H9 (cell line): Measurements from ENCODE around the gene ANKDD1A. TPM values are rescaled to one million over a fixed set of nuclear protein-coding genes. Genes with fewer than 3 reads are reported as not detected.

Experiments
- DNase-seq: peaks from one replicate; pipeline ENCODE4 v3.0.0-alpha.2; 2017
- H2AFZ ChIP-seq: one replicate; pipeline ENCODE4 v1.6.1; 2013; ENCODE audit warnings: mild to moderate bottlenecking, low read length, control low read depth, moderate library complexity
- H2AK5ac ChIP-seq: 2 replicates; pipeline ENCODE4 v1.6.1; 2013; ENCODE audit warnings: low read length, control low read depth, mixed read lengths; ENCODE audit not compliant: insufficient read length
- H2BK120ac ChIP-seq: one replicate; pipeline ENCODE4 v1.6.1; 2013; ENCODE audit warnings: low read depth, mild to moderate bottlenecking, low read length, control low read depth, inconsistent platforms; ENCODE audit not compliant: poor library complexity, severe bottlenecking
- H2BK12ac ChIP-seq: 2 replicates; pipeline ENCODE4 v1.6.1; 2013; ENCODE audit warnings: low read length, control low read depth, mixed read lengths, low read depth; ENCODE audit not compliant: insufficient read length
- H2BK15ac ChIP-seq: 2 replicates; pipeline ENCODE4 v1.6.1; 2013; ENCODE audit warnings: low read depth, low read length, control low read depth
- H2BK20ac ChIP-seq: one replicate; pipeline ENCODE4 v1.6.1; 2013; ENCODE audit warnings: low read depth, mild to moderate bottlenecking, low read length, control low read depth, inconsistent platforms; ENCODE audit not compliant: poor library complexity, severe bottlenecking
- H2BK5ac ChIP-seq: 2 replicates; pipeline ENCODE4 v1.6.1; 2013; ENCODE audit warnings: low read length, control low read depth, mixed read lengths; ENCODE audit not compliant: insufficient read length
- H3K14ac ChIP-seq: 2 replicates; pipeline ENCODE4 v1.6.1; 2013; ENCODE audit warnings: low read length, control low read depth; ENCODE audit not compliant: insufficient read depth
- H3K18ac ChIP-seq: 2 replicates; pipeline ENCODE4 v1.6.1; 2013; ENCODE audit warnings: low read depth, mild to moderate bottlenecking, mixed read lengths, low read length, control low read depth; ENCODE audit not compliant: insufficient read length
- H3K23ac ChIP-seq: 2 replicates; pipeline ENCODE4 v1.6.1; 2013; ENCODE audit warnings: low read length, control low read depth, mixed read lengths, low read depth; ENCODE audit not compliant: insufficient read length
- H3K23me2 ChIP-seq: 2 replicates; pipeline ENCODE4 v1.6.1; 2013; ENCODE audit warnings: low read depth, mild to moderate bottlenecking, mixed read lengths, low read length, control low read depth; ENCODE audit not compliant: insufficient read length, poor library complexity, severe bottlenecking
- H3K27ac ChIP-seq: 2 replicates; pipeline ENCODE4 v1.5.1; 2013; ENCODE audit warnings: low read length, control low read depth, mixed read lengths, low read depth; ENCODE audit not compliant: insufficient read length
- H3K27me3 ChIP-seq: 2 replicates; pipeline ENCODE4 v1.6.1; 2013; ENCODE audit warnings: low read length, control low read depth, inconsistent platforms; ENCODE audit not compliant: insufficient read depth
- H3K4ac ChIP-seq: 2 replicates; pipeline ENCODE4 v1.6.1; 2013; ENCODE audit warnings: low read depth, mild to moderate bottlenecking, control low read depth, inconsistent platforms, low read length, moderate library complexity
- H3K4me1 ChIP-seq: 2 replicates; pipeline ENCODE4 v1.6.1; 2013; ENCODE audit warnings: low read length, control low read depth, inconsistent platforms; ENCODE audit not compliant: insufficient read depth
- H3K4me2 ChIP-seq: 2 replicates; pipeline ENCODE4 v1.6.1; 2013; ENCODE audit warnings: low read length, control low read depth, mixed read lengths; ENCODE audit not compliant: insufficient read length, insufficient read depth
- H3K56ac ChIP-seq: 2 replicates; pipeline ENCODE4 v1.6.1; 2013; ENCODE audit warnings: low read depth, mild to moderate bottlenecking, mixed read lengths, low read length, control low read depth; ENCODE audit not compliant: insufficient read length
- H3K79me1 ChIP-seq: 2 replicates; pipeline ENCODE4 v1.6.1; 2013; ENCODE audit warnings: low read depth, mild to moderate bottlenecking, moderate library complexity, low read length, control low read depth, inconsistent platforms; ENCODE audit not compliant: insufficient read depth, poor library complexity, severe bottlenecking
- H3K79me2 ChIP-seq: 2 replicates; pipeline ENCODE4 v1.6.1; 2013; ENCODE audit warnings: low read length, control low read depth, inconsistent platforms; ENCODE audit not compliant: insufficient read depth
- H3K9ac ChIP-seq: 2 replicates; pipeline ENCODE4 v1.6.1; 2013; ENCODE audit warnings: low read length, control low read depth, mixed read lengths; ENCODE audit not compliant: insufficient read length; ENCODE audit errors: extremely low read depth
- H3K9me3 ChIP-seq: one replicate; pipeline ENCODE4 v1.6.1; 2013; ENCODE audit warnings: low read depth, low read length, inconsistent platforms; ENCODE audit not compliant: control insufficient read depth
- H3T11ph ChIP-seq: one replicate; pipeline ENCODE4 v1.6.1; 2013; ENCODE audit warnings: mild to moderate bottlenecking, low read length, control low read depth, inconsistent platforms
- H4K20me1 ChIP-seq: one replicate; pipeline ENCODE4 v1.6.1; 2013; ENCODE audit not compliant: control insufficient read depth, insufficient read length, insufficient read depth
- H4K5ac ChIP-seq: 2 replicates; pipeline ENCODE4 v1.6.1; 2013; ENCODE audit warnings: low read depth, mild to moderate bottlenecking, mixed read lengths, low read length, control low read depth; ENCODE audit not compliant: insufficient read length
- H4K8ac ChIP-seq: replicated peaks from 2 replicates; pipeline ENCODE4 v1.6.1; 2013; ENCODE audit warnings: low read length, control low read depth, mixed read lengths, low read depth; ENCODE audit not compliant: insufficient read length
- H4K91ac ChIP-seq: 2 replicates; pipeline ENCODE4 v1.6.1; 2013; ENCODE audit warnings: low read depth, mild to moderate bottlenecking, moderate library complexity, mixed read lengths, low read length, control low read depth; ENCODE audit not compliant: insufficient read length
- H3K27ac Mint-ChIP-seq, 3 experiments: 2 replicates in 2 of 3; 3 replicates in 1 of 3; pipeline ENCODE4 v1.8.0; 2020 to 2021; ENCODE audit warnings: mixed read lengths in 3 of 3, mild to moderate bottlenecking in 1 of 3, moderate library complexity in 1 of 3
- H3K27me3 Mint-ChIP-seq: 2 replicates; pipeline ENCODE4 v1.8.0; 2021; ENCODE audit warnings: low read depth, mild to moderate bottlenecking, moderate library complexity, mixed read lengths
- H3K36me3 Mint-ChIP-seq, 3 experiments: 2 replicates in 2 of 3; 3 replicates in 1 of 3; pipeline ENCODE4 v1.8.0; 2020 to 2021; ENCODE audit warnings: low read depth in 3 of 3, mixed read lengths in 3 of 3; ENCODE audit not compliant: insufficient read depth in 1 of 3
- H3K4me1 Mint-ChIP-seq, 2 experiments: 2 replicates each; pipeline ENCODE4 v1.8.0; 2020; ENCODE audit warnings: mixed read lengths in 2 of 2
- H3K4me3 Mint-ChIP-seq, 2 experiments: 2 replicates in 1 of 2; 3 replicates in 1 of 2; pipeline ENCODE4 v1.8.0; 2020 to 2021; ENCODE audit warnings: mild to moderate bottlenecking in 2 of 2, mixed read lengths in 2 of 2, moderate library complexity in 1 of 2
- H3K9me3 Mint-ChIP-seq, 2 experiments: 2 replicates in 1 of 2; 3 replicates in 1 of 2; pipeline ENCODE4 v1.8.0; 2020; ENCODE audit warnings: mild to moderate bottlenecking in 2 of 2, mixed read lengths in 2 of 2, moderate library complexity in 1 of 2
- WGBS: extraction: QIAGEN DNeasy Blood & Tissue Kit; methylation state at CpG from one replicate; pipeline ENCODE4 v1.1.7; 2013; ENCODE audit warnings: missing lambda C conversion rate, low lambda C conversion rate, mixed read lengths; ENCODE audit not compliant: insufficient read length; ENCODE audit errors: extremely low coverage; 5-methylcytosine and 5-hydroxymethylcytosine counted together
- total RNA-seq: library from RNA; stranded (reverse); gene quantifications from 2 replicates; pipeline ENCODE4 v1.2.1, GENCODE V29; 2021
- TF ChIP-seq, protein P1 (sequence below): fragments of 200-600 bp; sonication (generic); conservative IDR thresholded peaks from 3 replicates; pipeline ENCODE4 v1.8.0; 2021; ENCODE audit warnings: antibody characterized with exemption, mild to moderate bottlenecking

ANKDD1A gene
- total RNA-seq, 1 experiment from 2014 or later: 3.7 TPM

GRCh38 chr15:64915518-64916227 is 4.0 kb downstream of the ANKDD1A start:
- H3K36me3 Mint-ChIP-seq: peaks cover 0 to 4% (median 2%) of the 10 kb centered on the region in 3 experiments; a peak in 1 of 7 replicates
- peaks cover 10% of the 10 kb centered on the region for H3K23me2 ChIP-seq
- H3K27me3 Mint-ChIP-seq: peaks cover 43% of the 10 kb centered on the region
- H3K4ac ChIP-seq: no peak overlapping the region
- TF ChIP-seq, protein P1, sequence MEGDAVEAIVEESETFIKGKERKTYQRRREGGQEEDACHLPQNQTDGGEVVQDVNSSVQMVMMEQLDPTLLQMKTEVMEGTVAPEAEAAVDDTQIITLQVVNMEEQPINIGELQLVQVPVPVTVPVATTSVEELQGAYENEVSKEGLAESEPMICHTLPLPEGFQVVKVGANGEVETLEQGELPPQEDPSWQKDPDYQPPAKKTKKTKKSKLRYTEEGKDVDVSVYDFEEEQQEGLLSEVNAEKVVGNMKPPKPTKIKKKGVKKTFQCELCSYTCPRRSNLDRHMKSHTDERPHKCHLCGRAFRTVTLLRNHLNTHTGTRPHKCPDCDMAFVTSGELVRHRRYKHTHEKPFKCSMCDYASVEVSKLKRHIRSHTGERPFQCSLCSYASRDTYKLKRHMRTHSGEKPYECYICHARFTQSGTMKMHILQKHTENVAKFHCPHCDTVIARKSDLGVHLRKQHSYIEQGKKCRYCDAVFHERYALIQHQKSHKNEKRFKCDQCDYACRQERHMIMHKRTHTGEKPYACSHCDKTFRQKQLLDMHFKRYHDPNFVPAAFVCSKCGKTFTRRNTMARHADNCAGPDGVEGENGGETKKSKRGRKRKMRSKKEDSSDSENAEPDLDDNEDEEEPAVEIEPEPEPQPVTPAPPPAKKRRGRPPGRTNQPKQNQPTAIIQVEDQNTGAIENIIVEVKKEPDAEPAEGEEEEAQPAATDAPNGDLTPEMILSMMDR: no peak
- H2BK12ac ChIP-seq: no peak overlapping the region
- H3K27ac ChIP-seq: no peak overlapping the region
- no peak overlapping the region for H2BK120ac ChIP-seq
- H4K8ac ChIP-seq: no peak overlapping the region
- H2AFZ ChIP-seq: no peak overlapping the region
- no peaks in the 10 kb centered on the region for H3K79me1 ChIP-seq
- H4K91ac ChIP-seq: no peak overlapping the region
- H3K4me2 ChIP-seq: no peak overlapping the region
- H2BK15ac ChIP-seq: no peak overlapping the region
- no peaks in the 10 kb centered on the region for H3K79me2 ChIP-seq
- WGBS: no CpG with 5 or more reads among the region's 13 CpGs
- peak overlapping the region in 1 of 2 experiments; percentile 53; a peak in 1 of 5 replicates for H3K4me3 Mint-ChIP-seq
- H3K9ac ChIP-seq: no peak overlapping the region
- no peaks in the 10 kb centered on the region; the same call in 1 of the 2 replicates for H3K27me3 ChIP-seq
- peak overlapping the region in 2 of 3 experiments; percentile 62 to 64; a peak in 2 of 7 replicates for H3K27ac Mint-ChIP-seq
- no peak overlapping the region for H2BK5ac ChIP-seq
- no peak overlapping the region for H2AK5ac ChIP-seq
- H3K23ac ChIP-seq: no peak overlapping the region
- H3K56ac ChIP-seq: no peak overlapping the region
- no peaks in the 10 kb centered on the region for H4K20me1 ChIP-seq
- H3K4me1 Mint-ChIP-seq: peaks cover 46 to 60% of the 10 kb centered on the region in 2 experiments
- no peak overlapping the region for H2BK20ac ChIP-seq
- H3K9me3 ChIP-seq: no peaks in the 10 kb centered on the region
- H3K14ac ChIP-seq: 0 out of 2 replicates have a peak overlapping the region, but pooled peaks have one; percentile 4
- no peak overlapping the region for H3T11ph ChIP-seq
- DNase-seq: peak; percentile 47
- peak overlapping the region; percentile 66 for H3K18ac ChIP-seq
- H4K5ac ChIP-seq: no peak overlapping the region
- peaks cover 10% of the 10 kb centered on the region; the same call in 1 of the 2 replicates for H3K4me1 ChIP-seq
- H3K9me3 Mint-ChIP-seq: no peaks in the 10 kb centered on the region
